ENCODE results near the gene KCNIP3. TPM values are rescaled to one million over a fixed set of nuclear protein-coding genes. Genes with fewer than 3 reads are reported as not detected.

Gene KCNIP3
- total RNA-seq, 2 experiments from 2014 or later: not detected

GRCh38 chr2:95311815-95312542, 14.8 kb downstream of the KCNIP3 start:
- ChIA-PET CTCF (no interaction called here), POLR2A (no interaction called here)

GRCh38 chr2:95312543-95313201, 15.5 kb downstream of the KCNIP3 start:
- CTCF ChIA-PET: interaction anchor here (0.6 kb wide), 1 partner anchor 78 kb away, joined by 3 read pairs; no protein-coding TSS in a partner anchor
- POLR2A ChIA-PET: no interaction called here

- CTCF ChIA-PET: interaction anchor here (0.6 kb wide), 1 partner anchor 78 kb away, joined by 3 read pairs; no protein-coding TSS in a partner anchor
- POLR2A ChIA-PET: no interaction called here
Observed at GRCh38 chr2:95313296-95314131, 16.4 kb downstream of the KCNIP3 start.

- POLR2A ChIA-PET: no interaction called here
- CTCF ChIA-PET: no interaction called here
Observed at GRCh38 chr2:95314598-95314963, 17.4 kb downstream of the KCNIP3 start.

- ChIA-PET CTCF (no interaction called here), POLR2A (no interaction called here)
Observed at GRCh38 chr2:95314964-95315611, 17.9 kb downstream of the KCNIP3 start.

GRCh38 chr2:95315801-95316411, 18.8 kb downstream of the KCNIP3 start:
- CTCF ChIA-PET: no interaction called here
- POLR2A ChIA-PET: no interaction called here

GRCh38 chr2:95316466-95317122, 19.4 kb downstream of the KCNIP3 start:
- CTCF ChIA-PET: no interaction called here
- POLR2A ChIA-PET: no interaction called here

- POLR2A ChIA-PET: no interaction called here
- CTCF ChIA-PET: no interaction called here
Observed at GRCh38 chr2:95317123-95317500, 20.0 kb downstream of the KCNIP3 start.

- ChIA-PET CTCF (no interaction called here), POLR2A (no interaction called here)
Observed at GRCh38 chr2:95317665-95318425, 20.7 kb downstream of the KCNIP3 start.

GRCh38 chr2:95318431-95319220, 21.5 kb downstream of the KCNIP3 start:
- ChIA-PET CTCF (no interaction called here), POLR2A (no interaction called here)

- ChIA-PET POLR2A (no interaction called here), CTCF (no interaction called here)
Observed at GRCh38 chr2:95319481-95320343, 22.6 kb downstream of the KCNIP3 start.

GRCh38 chr2:95320344-95320712, 23.2 kb downstream of the KCNIP3 start:
- CTCF ChIA-PET: no interaction called here

GRCh38 chr2:95320986-95321767, 24.0 kb downstream of the KCNIP3 start:
- ChIA-PET POLR2A (no interaction called here), CTCF (no interaction called here)

More at GRCh38 chr2:95320344-95320712, 23.2 kb downstream of the KCNIP3 start:
- POLR2A ChIA-PET: no interaction called here

- ChIA-PET POLR2A (no interaction called here), CTCF (no interaction called here)
Observed at GRCh38 chr2:95323347-95324155, 26.4 kb downstream of the KCNIP3 start.

- ChIA-PET CTCF (no interaction called here), POLR2A (no interaction called here)
Observed at GRCh38 chr2:95325026-95325425, 27.9 kb downstream of the KCNIP3 start.

All from activated CD8-positive, alpha-beta memory T cell treated with anti-CD3 and anti-CD28 coated beads for 36 hours (primary cell).